Fibroblast of pulmonary artery (primary cell): ENCODE measurements around the gene GPR62.

Experiments
- DNase-seq: peaks from one replicate; pipeline ENCODE4 v3.0.0-alpha.2; 2010; ENCODE audit warnings: low read depth
- H3K4me3 ChIP-seq: replicated peaks from 2 replicates; pipeline ENCODE4 v1.5.1; 2011; ENCODE audit warnings: low read depth, mild to moderate bottlenecking, control low read depth, low read length, moderate library complexity
- TF ChIP-seq, protein P1 (sequence below): IDR thresholded peaks from 2 replicates; pipeline ENCODE4 v1.5.1; 2011; ENCODE audit warnings: mild to moderate bottlenecking, control low read depth, low read length, inconsistent platforms; ENCODE audit errors: missing control alignments

GPR62 gene

GRCh38 chr3:51940648-51941462 is 14.3 kb upstream of the GPR62 start:
- DNase-seq: peak; percentile 70
- H3K4me3 ChIP-seq: peak overlapping the region; percentile 85
- TF ChIP-seq, protein P1, sequence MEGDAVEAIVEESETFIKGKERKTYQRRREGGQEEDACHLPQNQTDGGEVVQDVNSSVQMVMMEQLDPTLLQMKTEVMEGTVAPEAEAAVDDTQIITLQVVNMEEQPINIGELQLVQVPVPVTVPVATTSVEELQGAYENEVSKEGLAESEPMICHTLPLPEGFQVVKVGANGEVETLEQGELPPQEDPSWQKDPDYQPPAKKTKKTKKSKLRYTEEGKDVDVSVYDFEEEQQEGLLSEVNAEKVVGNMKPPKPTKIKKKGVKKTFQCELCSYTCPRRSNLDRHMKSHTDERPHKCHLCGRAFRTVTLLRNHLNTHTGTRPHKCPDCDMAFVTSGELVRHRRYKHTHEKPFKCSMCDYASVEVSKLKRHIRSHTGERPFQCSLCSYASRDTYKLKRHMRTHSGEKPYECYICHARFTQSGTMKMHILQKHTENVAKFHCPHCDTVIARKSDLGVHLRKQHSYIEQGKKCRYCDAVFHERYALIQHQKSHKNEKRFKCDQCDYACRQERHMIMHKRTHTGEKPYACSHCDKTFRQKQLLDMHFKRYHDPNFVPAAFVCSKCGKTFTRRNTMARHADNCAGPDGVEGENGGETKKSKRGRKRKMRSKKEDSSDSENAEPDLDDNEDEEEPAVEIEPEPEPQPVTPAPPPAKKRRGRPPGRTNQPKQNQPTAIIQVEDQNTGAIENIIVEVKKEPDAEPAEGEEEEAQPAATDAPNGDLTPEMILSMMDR: no peak

GRCh38 chr3:51941463-51941797 is 13.8 kb upstream of the GPR62 start:
- TF ChIP-seq, protein P1: no peak
- peak overlapping the region; percentile 85 for H3K4me3 ChIP-seq

DNA sequence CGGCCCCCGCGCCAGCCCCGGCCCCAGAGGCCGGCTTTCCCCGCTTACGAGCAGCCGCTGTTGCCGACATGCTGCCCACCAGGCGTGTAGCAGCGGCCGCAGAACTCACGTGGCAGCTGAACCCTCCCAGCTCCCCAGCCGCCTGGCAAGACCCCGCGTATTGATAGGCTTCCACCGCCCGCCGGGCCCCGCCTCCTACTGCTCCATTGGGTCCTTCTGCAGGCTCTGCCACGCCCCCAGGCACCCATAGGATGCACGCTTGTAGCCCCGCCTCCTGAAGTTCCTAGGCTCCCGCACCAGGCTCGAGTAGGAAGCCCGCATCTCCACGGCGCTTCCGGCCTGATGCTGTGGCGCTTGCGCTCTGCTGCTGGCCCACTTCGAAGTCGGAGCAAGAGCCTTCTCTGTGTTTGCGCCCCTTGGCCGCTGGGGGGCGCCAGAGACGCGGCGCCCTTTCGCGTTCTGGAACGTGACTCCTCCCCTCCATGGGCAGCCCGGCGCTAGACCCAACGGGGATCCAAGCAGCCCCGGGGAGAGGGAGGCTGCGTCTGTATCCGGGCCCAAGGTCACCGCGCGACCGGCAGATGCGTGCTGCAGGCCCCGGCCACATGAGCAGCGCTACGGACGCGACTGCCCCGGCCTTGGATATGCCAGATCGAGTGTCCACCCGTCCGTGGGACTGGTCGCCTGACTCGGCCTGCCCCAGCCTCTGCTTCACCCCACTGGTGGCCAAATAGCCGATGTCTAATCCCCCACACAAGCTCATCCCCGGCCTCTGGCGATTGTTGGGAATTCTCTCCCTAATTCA is 13.2 kb upstream of the GPR62 start, which contains the start of the genes PARP3 and RRP9:
TSS of gene PARP3 (plus strand) at position 566 of the 805 bp plus-strand sequence. CDS start 993 bp downstream, outside the sequence.
TSS of gene RRP9 (minus strand) at position 107 of the 805 bp plus-strand sequence. CDS start at position 70, 37 bp downstream.
- H3K4me3 ChIP-seq: peak within 1 kb of the TSS; percentile 85
- TF ChIP-seq, protein P1: peak; percentile 93
- peak; percentile 100 for DNase-seq

More at GRCh38 chr3:51941463-51941797, 13.8 kb upstream of the GPR62 start:
- no peak for DNase-seq

- TF ChIP-seq, protein P1: no peak
- DNase-seq: peak; percentile 38
- peak overlapping the region; percentile 52 for H3K4me3 ChIP-seq
Measured at GRCh38 chr3:51942603-51943450, 12.4 kb upstream of the GPR62 start.

GRCh38 chr3:51943451-51944391 is 11.5 kb upstream of the GPR62 start:
- DNase-seq: no peak
- TF ChIP-seq, protein P1: no peak
- H3K4me3 ChIP-seq: no peak overlapping the region
